Measurements from ENCODE around the gene MADCAM1. TPM values are rescaled to one million over a fixed set of nuclear protein-coding genes. Genes with fewer than 3 reads are reported as not detected.
A peak's percentile ranks its signal among the peaks of the same experiment; 100 is the strongest.

MADCAM1 gene
- total RNA-seq, 1 donor = 0.72 TPM

DNA sequence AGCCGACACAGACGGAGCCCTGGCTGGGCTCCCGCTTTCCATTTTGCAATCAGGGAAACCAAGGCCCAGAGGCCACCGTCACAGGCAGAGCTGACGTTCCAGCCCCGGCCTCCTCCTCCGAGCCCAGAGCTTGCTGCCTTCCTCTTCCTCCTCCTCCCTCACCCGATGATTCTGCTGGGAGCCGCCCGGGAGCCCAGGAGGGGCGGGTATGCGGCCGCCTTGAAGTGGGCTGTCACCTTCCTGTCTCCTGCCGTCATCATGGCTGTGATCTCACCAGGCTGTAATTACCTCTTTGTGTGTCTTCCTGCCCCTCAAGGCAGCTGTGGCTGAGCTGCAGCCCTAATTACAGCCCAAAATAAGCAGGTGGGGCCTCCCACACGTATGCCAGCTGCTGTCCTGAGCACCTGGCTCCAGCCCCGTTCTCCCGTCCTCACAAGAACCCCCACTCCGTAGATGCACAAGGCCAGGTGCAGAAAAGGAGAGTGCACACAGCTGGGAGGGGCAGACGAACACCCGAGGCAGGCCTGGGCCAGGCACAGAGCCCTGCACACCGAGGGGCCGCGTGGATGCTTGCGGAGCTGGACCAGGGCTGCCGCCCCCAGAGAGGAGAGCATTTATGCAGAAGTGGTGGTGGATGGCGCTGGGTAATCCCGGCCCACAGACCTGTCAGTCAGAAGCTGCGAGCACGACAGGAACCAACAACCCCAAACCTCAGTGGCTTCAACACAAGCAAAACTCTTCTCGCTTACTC, 15.0 kb downstream of the MADCAM1 start:
- Histone ChIP-seq H3K79me2 (ENCODE audit: insufficient read depth, low read length) (peaks cover 16% of the 10 kb centered on the region), H3K9me3 (ENCODE audit: low read depth, low read length) (no peaks in the 10 kb centered on the region), H3K27me3 (ENCODE audit: insufficient read depth, low read length) (no peaks in the 10 kb centered on the region), H3K4me3 (ENCODE audit: insufficient read depth, low read length) (no peak overlapping the region), H2AFZ (ENCODE audit: low read length) (no peak overlapping the region), H4K20me1 (ENCODE audit: insufficient read depth, low read length) (peaks cover 18% of the 10 kb centered on the region), H3K4me2 (ENCODE audit: insufficient read depth, low read length) (no peak overlapping the region), H3K36me3 (ENCODE audit: insufficient read depth, low read length) (peaks cover 5% of the 10 kb centered on the region), H3K27ac (ENCODE audit: low read depth, low read length) (peak overlapping the region; percentile 37), H3K4me1 (ENCODE audit: insufficient read depth, low read length) (peaks cover 12% of the 10 kb centered on the region)
- DNase-seq (ENCODE audit: insufficient read length, low spot score, missing footprints) = no peak
- TF ChIP-seq, protein P1, sequence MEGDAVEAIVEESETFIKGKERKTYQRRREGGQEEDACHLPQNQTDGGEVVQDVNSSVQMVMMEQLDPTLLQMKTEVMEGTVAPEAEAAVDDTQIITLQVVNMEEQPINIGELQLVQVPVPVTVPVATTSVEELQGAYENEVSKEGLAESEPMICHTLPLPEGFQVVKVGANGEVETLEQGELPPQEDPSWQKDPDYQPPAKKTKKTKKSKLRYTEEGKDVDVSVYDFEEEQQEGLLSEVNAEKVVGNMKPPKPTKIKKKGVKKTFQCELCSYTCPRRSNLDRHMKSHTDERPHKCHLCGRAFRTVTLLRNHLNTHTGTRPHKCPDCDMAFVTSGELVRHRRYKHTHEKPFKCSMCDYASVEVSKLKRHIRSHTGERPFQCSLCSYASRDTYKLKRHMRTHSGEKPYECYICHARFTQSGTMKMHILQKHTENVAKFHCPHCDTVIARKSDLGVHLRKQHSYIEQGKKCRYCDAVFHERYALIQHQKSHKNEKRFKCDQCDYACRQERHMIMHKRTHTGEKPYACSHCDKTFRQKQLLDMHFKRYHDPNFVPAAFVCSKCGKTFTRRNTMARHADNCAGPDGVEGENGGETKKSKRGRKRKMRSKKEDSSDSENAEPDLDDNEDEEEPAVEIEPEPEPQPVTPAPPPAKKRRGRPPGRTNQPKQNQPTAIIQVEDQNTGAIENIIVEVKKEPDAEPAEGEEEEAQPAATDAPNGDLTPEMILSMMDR (IDR thresholded peaks at IDR 0.05; ENCODE audit: extremely low read depth, low read depth, low read length) = no peak

DNA sequence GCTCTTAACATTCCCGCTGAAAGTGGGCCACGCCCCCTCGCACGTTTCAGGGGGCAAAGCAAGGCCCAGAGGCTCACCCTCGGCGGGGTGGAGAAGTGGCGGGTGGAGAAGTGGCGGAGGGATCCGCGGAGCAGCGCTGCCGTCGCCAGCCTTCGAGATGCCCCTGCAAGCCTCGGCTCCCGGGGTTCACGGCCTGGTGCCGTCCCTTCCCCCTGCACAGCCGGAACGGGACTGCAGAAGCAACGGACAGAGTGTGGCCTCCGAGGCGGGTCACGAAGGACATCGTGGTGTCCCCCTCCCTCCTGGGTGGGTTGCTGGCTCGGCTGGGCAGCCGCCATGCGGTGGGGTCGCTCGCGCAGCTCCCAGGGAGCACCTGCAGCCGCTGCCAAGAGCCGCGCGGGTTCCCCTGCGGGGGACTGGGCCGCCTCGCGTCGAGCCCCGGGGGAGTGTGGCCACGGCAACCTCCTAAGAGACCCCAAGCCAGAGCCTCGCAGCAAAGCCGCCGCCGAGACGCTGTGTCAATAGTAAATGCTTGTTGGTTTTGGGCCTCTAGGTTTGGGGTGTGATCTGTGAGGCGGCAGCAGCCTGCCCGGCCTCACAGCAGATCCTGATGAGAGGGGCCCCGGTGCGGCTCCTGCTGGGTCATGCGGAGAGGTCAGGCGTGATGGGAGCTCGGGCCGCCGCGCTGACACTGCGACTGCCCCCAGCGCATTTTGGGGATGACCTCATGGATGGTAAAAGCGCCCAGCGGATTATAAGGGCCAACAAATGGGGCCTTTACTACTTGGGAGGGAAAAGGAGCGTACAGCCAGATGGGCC, 16.5 kb downstream of the MADCAM1 start:
- Histone ChIP-seq H3K4me3 (ENCODE audit: insufficient read depth, low read length) (no peak overlapping the region), H3K79me2 (ENCODE audit: insufficient read depth, low read length) (peaks cover 16% of the 10 kb centered on the region), H3K4me2 (ENCODE audit: insufficient read depth, low read length) (no peak overlapping the region), H4K20me1 (ENCODE audit: insufficient read depth, low read length) (peaks cover 22% of the 10 kb centered on the region), H3K27ac (ENCODE audit: low read depth, low read length) (no peak overlapping the region), H3K36me3 (ENCODE audit: insufficient read depth, low read length) (peaks cover 5% of the 10 kb centered on the region), H2AFZ (ENCODE audit: low read length) (no peak overlapping the region), H3K9me3 (ENCODE audit: low read depth, low read length) (no peaks in the 10 kb centered on the region), H3K4me1 (ENCODE audit: insufficient read depth, low read length) (peaks cover 8% of the 10 kb centered on the region), H3K27me3 (ENCODE audit: insufficient read depth, low read length) (no peaks in the 10 kb centered on the region)
- DNase-seq (ENCODE audit: insufficient read length, low spot score, missing footprints) = no peak
- TF ChIP-seq, protein P1 (IDR thresholded peaks at IDR 0.05; ENCODE audit: extremely low read depth, low read depth, low read length) = no peak

DNA sequence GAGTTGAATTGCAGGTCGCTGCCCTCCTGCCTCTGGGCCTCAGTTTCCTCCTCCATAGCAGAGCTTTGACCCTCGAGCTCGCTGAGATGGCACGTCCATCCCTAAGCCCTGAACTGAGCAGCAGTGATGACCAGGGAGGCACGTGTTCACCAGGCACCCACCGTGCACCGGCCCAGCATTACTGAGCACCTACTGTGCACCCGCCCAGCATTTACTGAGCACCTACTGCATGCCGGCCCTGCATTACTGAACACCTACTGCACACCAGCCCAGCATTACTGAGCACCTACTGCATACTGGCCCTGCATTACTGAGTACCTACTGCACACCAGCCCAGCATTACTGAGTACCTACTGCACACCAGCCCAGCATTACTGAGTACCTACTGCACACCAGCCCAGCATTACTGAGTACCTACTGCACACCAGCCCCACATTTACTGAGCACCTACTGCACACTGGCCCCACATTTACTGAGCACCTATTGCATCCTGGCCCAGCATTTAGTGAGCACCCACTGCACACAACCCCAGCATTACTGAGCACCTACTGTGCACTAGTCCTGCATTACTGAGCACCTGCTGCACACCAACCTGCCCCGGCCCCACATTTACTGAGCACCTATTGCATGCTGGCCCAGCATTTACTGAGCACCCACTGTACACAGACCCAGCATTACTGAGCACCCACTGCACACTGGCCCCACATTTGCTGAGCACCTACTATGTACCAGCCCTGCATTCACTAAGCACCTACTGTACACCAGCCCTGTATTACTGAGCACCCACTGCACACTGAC, 17.3 kb downstream of the MADCAM1 start:
- Histone ChIP-seq H3K4me3 (ENCODE audit: insufficient read depth, low read length) (no peak overlapping the region), H3K9me3 (ENCODE audit: low read depth, low read length) (no peaks in the 10 kb centered on the region), H3K27ac (ENCODE audit: low read depth, low read length) (no peak overlapping the region), H3K4me1 (ENCODE audit: insufficient read depth, low read length) (peaks cover under 1% of the 10 kb centered on the region), H2AFZ (ENCODE audit: low read length) (no peak overlapping the region), H3K36me3 (ENCODE audit: insufficient read depth, low read length) (peaks cover 5% of the 10 kb centered on the region), H3K4me2 (ENCODE audit: insufficient read depth, low read length) (no peak overlapping the region), H3K27me3 (ENCODE audit: insufficient read depth, low read length) (no peaks in the 10 kb centered on the region), H3K79me2 (ENCODE audit: insufficient read depth, low read length) (peaks cover 8% of the 10 kb centered on the region), H4K20me1 (ENCODE audit: insufficient read depth, low read length) (peaks cover 17% of the 10 kb centered on the region)
- TF ChIP-seq, protein P1 (IDR thresholded peaks at IDR 0.05; ENCODE audit: extremely low read depth, low read depth, low read length) = no peak
- DNase-seq (ENCODE audit: insufficient read length, low spot score, missing footprints) = no peak

Measured in osteoblast (primary cell).